Mesothelial cell of epicardium (in vitro differentiated cells): Measurements from ENCODE around the gene VAV3. TPM values are rescaled to one million over a fixed set of nuclear protein-coding genes. Genes with fewer than 3 reads are reported as not detected.
"Not testable (repeated sequence)": the region's sequence is repeated elsewhere in the genome, so short reads cannot be mapped to it uniquely, and the experiment has no call there.

ENCODE experiments used
- DNase-seq, 2 experiments: peaks; one replicate each; pipeline ENCODE4 v3.0.0; 2021; ENCODE audit warnings: low spot score in 2 of 2; ENCODE audit not compliant: unreplicated experiment in 2 of 2
- H3K27ac Mint-ChIP-seq: 2 replicates; pipeline ENCODE4 v1.8.0; 2021; ENCODE audit warnings: mixed read lengths
- H3K27me3 Mint-ChIP-seq: 2 replicates; pipeline ENCODE4 v1.8.0; 2021; ENCODE audit warnings: low read depth, mixed read lengths
- H3K36me3 Mint-ChIP-seq: 2 replicates; pipeline ENCODE4 v1.8.0; 2021; ENCODE audit warnings: mixed read lengths
- H3K4me1 Mint-ChIP-seq: 2 replicates; pipeline ENCODE4 v1.8.0; 2021; ENCODE audit warnings: mixed read lengths
- H3K4me3 Mint-ChIP-seq: 2 replicates; pipeline ENCODE4 v1.8.0; 2021; ENCODE audit warnings: mild to moderate bottlenecking, moderate library complexity, mixed read lengths
- H3K9me3 Mint-ChIP-seq: 2 replicates; pipeline ENCODE4 v1.8.0; 2021; ENCODE audit warnings: mixed read lengths
- CTCF ChIP-seq: fragments of 200-600 bp; sonication (generic); IDR thresholded peaks from one replicate; pipeline ENCODE4 v1.5.0; 2021; ENCODE audit warnings: antibody characterized with exemption; ENCODE audit not compliant: unreplicated experiment
- total RNA-seq: library from RNA; stranded (reverse); gene quantifications from 3 replicates; pipeline ENCODE4 v1.2.1, GENCODE V29; 2021

The VAV3 gene
- total RNA-seq, 1 donor from 2014 or later: 3.2 TPM

- TF ChIP-seq CTCF: no peak
- no peak for DNase-seq
- Mint-ChIP-seq H3K27ac (no peak overlapping the region), H3K4me1 (peaks cover 14% of the 10 kb centered on the region), H3K9me3 (peaks cover 13% of the 10 kb centered on the region), H3K4me3 (no peak overlapping the region), H3K27me3 (no peaks in the 10 kb centered on the region), H3K36me3 (no peaks in the 10 kb centered on the region)
Measured at GRCh38 chr1:107739651-107740050, 225.3 kb downstream of the VAV3 start.

GRCh38 chr1:107739201-107739600, 225.8 kb downstream of the VAV3 start:
- H3K9me3 Mint-ChIP-seq: peaks cover 15% of the 10 kb centered on the region
- TF ChIP-seq CTCF: no peak
- no peaks in the 10 kb centered on the region for H3K27me3 Mint-ChIP-seq
- H3K4me3 Mint-ChIP-seq: no peak overlapping the region
- H3K4me1 Mint-ChIP-seq: peaks cover 14% of the 10 kb centered on the region
- no peaks in the 10 kb centered on the region for H3K36me3 Mint-ChIP-seq
- peak overlapping the region; percentile 39 for H3K27ac Mint-ChIP-seq
- no peak for DNase-seq

GRCh38 chr1:107733401-107733800, 231.6 kb downstream of the VAV3 start:
- not testable (repeated sequence) for H3K27ac Mint-ChIP-seq, DNase-seq, H3K4me3 Mint-ChIP-seq, H3K36me3 Mint-ChIP-seq, H3K4me1 Mint-ChIP-seq, H3K27me3 Mint-ChIP-seq
- H3K9me3 Mint-ChIP-seq: peaks cover 23% of the 10 kb centered on the region

GRCh38 chr1:107727866-107728265, 237.1 kb downstream of the VAV3 start:
- H3K9me3 Mint-ChIP-seq: no peaks in the 10 kb centered on the region
- TF ChIP-seq CTCF: no peak
- H3K27me3 Mint-ChIP-seq: no peaks in the 10 kb centered on the region
- H3K36me3 Mint-ChIP-seq: no peaks in the 10 kb centered on the region
- peaks cover 8% of the 10 kb centered on the region for H3K4me1 Mint-ChIP-seq
- H3K4me3 Mint-ChIP-seq: no peak overlapping the region
- no peak for DNase-seq
- no peak overlapping the region for H3K27ac Mint-ChIP-seq

- Mint-ChIP-seq H3K4me1 (peaks cover 8% of the 10 kb centered on the region), H3K27ac (no peak overlapping the region), H3K36me3 (no peaks in the 10 kb centered on the region), H3K27me3 (no peaks in the 10 kb centered on the region), H3K9me3 (no peaks in the 10 kb centered on the region), H3K4me3 (no peak overlapping the region)
- DNase-seq: no peak
- TF ChIP-seq CTCF: no peak
Measured at GRCh38 chr1:107726860-107727259, 238.1 kb downstream of the VAV3 start.

GRCh38 chr1:107724648-107725047, 240.3 kb downstream of the VAV3 start:
- no peaks in the 10 kb centered on the region for H3K27me3 Mint-ChIP-seq
- peaks cover 8% of the 10 kb centered on the region for H3K4me1 Mint-ChIP-seq
- TF ChIP-seq CTCF: no peak
- no peak overlapping the region for H3K27ac Mint-ChIP-seq
- no peaks in the 10 kb centered on the region for H3K9me3 Mint-ChIP-seq
- H3K4me3 Mint-ChIP-seq: no peak overlapping the region
- DNase-seq: no peak
- no peaks in the 10 kb centered on the region for H3K36me3 Mint-ChIP-seq

GRCh38 chr1:107720210-107720609, 244.8 kb downstream of the VAV3 start:
- H3K9me3 Mint-ChIP-seq, H3K27me3 Mint-ChIP-seq, H3K27ac Mint-ChIP-seq, H3K4me1 Mint-ChIP-seq, H3K36me3 Mint-ChIP-seq, DNase-seq, H3K4me3 Mint-ChIP-seq: not testable (repeated sequence)
